SK-N-SH (cell line): Measurements from ENCODE around the gene GPR3.

Source experiments
- FOSL2 ChIP-seq: IDR thresholded peaks from 2 replicates; pipeline ENCODE4 v1.4.0; 2012; ENCODE audit warnings: low read depth, mild to moderate bottlenecking, moderate library complexity, borderline replicate concordance
- FOXM1 ChIP-seq: IDR thresholded peaks from 2 replicates; pipeline ENCODE4 v1.4.0; 2012; ENCODE audit warnings: low read depth, mild to moderate bottlenecking
- GABPA ChIP-seq: IDR thresholded peaks from 2 replicates; pipeline ENCODE4 v1.4.0; 2012; ENCODE audit warnings: low read depth, mild to moderate bottlenecking
- POLR2AphosphoS5 ChIP-seq: IDR thresholded peaks from 2 replicates; pipeline ENCODE4 v1.6.1; 2012; ENCODE audit warnings: low read depth, low read length
- SMC3 ChIP-seq: IDR thresholded peaks from 2 replicates; pipeline ENCODE4 v1.6.1; 2012; ENCODE audit warnings: low read depth, low read length, improper control_type of control experiment
- YY1 ChIP-seq: IDR thresholded peaks from 2 replicates; pipeline ENCODE4 v1.4.0; 2012; ENCODE audit warnings: low read depth, mild to moderate bottlenecking
- TF ChIP-seq, protein P1 (sequence below): fragments of 200-600 bp; sonication (generic); IDR thresholded peaks from 2 replicates; pipeline ENCODE4 v1.6.1; 2017; ENCODE audit warnings: antibody characterized with exemption, mild to moderate bottlenecking, moderate library complexity
- TF ChIP-seq, protein P2 (sequence below): IDR thresholded peaks from 2 replicates; pipeline ENCODE4 v1.4.0; 2012; ENCODE audit warnings: low read depth

DNA sequence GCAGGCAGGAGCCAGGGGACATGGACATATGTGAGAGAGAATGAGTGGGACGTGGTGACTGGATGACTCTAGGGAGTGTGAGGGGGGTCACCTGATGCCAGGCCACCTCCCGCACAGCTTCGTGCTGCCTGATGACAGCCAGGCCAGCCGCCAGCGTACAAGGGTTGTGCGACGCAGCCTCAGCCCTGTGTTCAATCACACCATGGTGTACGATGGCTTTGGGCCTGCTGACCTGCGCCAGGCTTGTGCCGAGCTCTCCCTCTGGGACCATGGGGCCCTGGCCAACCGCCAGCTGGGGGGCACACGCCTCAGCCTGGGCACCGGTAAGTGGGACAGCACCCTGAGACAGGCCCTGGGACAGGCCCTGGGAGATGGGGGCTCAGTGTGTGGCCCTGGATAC lies 39.3 kb upstream of the GPR3 start:
- TF ChIP-seq, protein P1, sequence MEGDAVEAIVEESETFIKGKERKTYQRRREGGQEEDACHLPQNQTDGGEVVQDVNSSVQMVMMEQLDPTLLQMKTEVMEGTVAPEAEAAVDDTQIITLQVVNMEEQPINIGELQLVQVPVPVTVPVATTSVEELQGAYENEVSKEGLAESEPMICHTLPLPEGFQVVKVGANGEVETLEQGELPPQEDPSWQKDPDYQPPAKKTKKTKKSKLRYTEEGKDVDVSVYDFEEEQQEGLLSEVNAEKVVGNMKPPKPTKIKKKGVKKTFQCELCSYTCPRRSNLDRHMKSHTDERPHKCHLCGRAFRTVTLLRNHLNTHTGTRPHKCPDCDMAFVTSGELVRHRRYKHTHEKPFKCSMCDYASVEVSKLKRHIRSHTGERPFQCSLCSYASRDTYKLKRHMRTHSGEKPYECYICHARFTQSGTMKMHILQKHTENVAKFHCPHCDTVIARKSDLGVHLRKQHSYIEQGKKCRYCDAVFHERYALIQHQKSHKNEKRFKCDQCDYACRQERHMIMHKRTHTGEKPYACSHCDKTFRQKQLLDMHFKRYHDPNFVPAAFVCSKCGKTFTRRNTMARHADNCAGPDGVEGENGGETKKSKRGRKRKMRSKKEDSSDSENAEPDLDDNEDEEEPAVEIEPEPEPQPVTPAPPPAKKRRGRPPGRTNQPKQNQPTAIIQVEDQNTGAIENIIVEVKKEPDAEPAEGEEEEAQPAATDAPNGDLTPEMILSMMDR, result no peak
- TF ChIP-seq FOXM1, result no peak
- TF ChIP-seq SMC3, result no peak
- TF ChIP-seq, protein P2, sequence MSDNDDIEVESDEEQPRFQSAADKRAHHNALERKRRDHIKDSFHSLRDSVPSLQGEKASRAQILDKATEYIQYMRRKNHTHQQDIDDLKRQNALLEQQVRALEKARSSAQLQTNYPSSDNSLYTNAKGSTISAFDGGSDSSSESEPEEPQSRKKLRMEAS, result no peak
- TF ChIP-seq GABPA, result no peak
- TF ChIP-seq FOSL2, result no peak
- TF ChIP-seq POLR2AphosphoS5, result no peak
- no peak for TF ChIP-seq YY1
